H9 (cell line): ENCODE measurements around the gene TMEM51. TPM values are rescaled to one million over a fixed set of nuclear protein-coding genes. Genes with fewer than 3 reads are reported as not detected.

ENCODE experiments used
- DNase-seq: peaks from one replicate; pipeline ENCODE4 v3.0.0-alpha.2; 2017
- H2AFZ ChIP-seq: one replicate; pipeline ENCODE4 v1.6.1; 2013; ENCODE audit warnings: mild to moderate bottlenecking, low read length, control low read depth, moderate library complexity
- H2AK5ac ChIP-seq: 2 replicates; pipeline ENCODE4 v1.6.1; 2013; ENCODE audit warnings: low read length, control low read depth, mixed read lengths; ENCODE audit not compliant: insufficient read length
- H2BK120ac ChIP-seq: one replicate; pipeline ENCODE4 v1.6.1; 2013; ENCODE audit warnings: low read depth, mild to moderate bottlenecking, low read length, control low read depth, inconsistent platforms; ENCODE audit not compliant: poor library complexity, severe bottlenecking
- H2BK12ac ChIP-seq: 2 replicates; pipeline ENCODE4 v1.6.1; 2013; ENCODE audit warnings: low read length, control low read depth, mixed read lengths, low read depth; ENCODE audit not compliant: insufficient read length
- H2BK15ac ChIP-seq: 2 replicates; pipeline ENCODE4 v1.6.1; 2013; ENCODE audit warnings: low read depth, low read length, control low read depth
- H2BK20ac ChIP-seq: one replicate; pipeline ENCODE4 v1.6.1; 2013; ENCODE audit warnings: low read depth, mild to moderate bottlenecking, low read length, control low read depth, inconsistent platforms; ENCODE audit not compliant: poor library complexity, severe bottlenecking
- H2BK5ac ChIP-seq: 2 replicates; pipeline ENCODE4 v1.6.1; 2013; ENCODE audit warnings: low read length, control low read depth, mixed read lengths; ENCODE audit not compliant: insufficient read length
- H3K14ac ChIP-seq: 2 replicates; pipeline ENCODE4 v1.6.1; 2013; ENCODE audit warnings: low read length, control low read depth; ENCODE audit not compliant: insufficient read depth
- H3K18ac ChIP-seq: 2 replicates; pipeline ENCODE4 v1.6.1; 2013; ENCODE audit warnings: low read depth, mild to moderate bottlenecking, mixed read lengths, low read length, control low read depth; ENCODE audit not compliant: insufficient read length
- H3K23ac ChIP-seq: 2 replicates; pipeline ENCODE4 v1.6.1; 2013; ENCODE audit warnings: low read length, control low read depth, mixed read lengths, low read depth; ENCODE audit not compliant: insufficient read length
- H3K23me2 ChIP-seq: 2 replicates; pipeline ENCODE4 v1.6.1; 2013; ENCODE audit warnings: low read depth, mild to moderate bottlenecking, mixed read lengths, low read length, control low read depth; ENCODE audit not compliant: insufficient read length, poor library complexity, severe bottlenecking
- H3K27ac ChIP-seq: 2 replicates; pipeline ENCODE4 v1.5.1; 2013; ENCODE audit warnings: low read length, control low read depth, mixed read lengths, low read depth; ENCODE audit not compliant: insufficient read length
- H3K27me3 ChIP-seq: 2 replicates; pipeline ENCODE4 v1.6.1; 2013; ENCODE audit warnings: low read length, control low read depth, inconsistent platforms; ENCODE audit not compliant: insufficient read depth
- H3K4ac ChIP-seq: 2 replicates; pipeline ENCODE4 v1.6.1; 2013; ENCODE audit warnings: low read depth, mild to moderate bottlenecking, control low read depth, inconsistent platforms, low read length, moderate library complexity
- H3K4me1 ChIP-seq: 2 replicates; pipeline ENCODE4 v1.6.1; 2013; ENCODE audit warnings: low read length, control low read depth, inconsistent platforms; ENCODE audit not compliant: insufficient read depth
- H3K4me2 ChIP-seq: 2 replicates; pipeline ENCODE4 v1.6.1; 2013; ENCODE audit warnings: low read length, control low read depth, mixed read lengths; ENCODE audit not compliant: insufficient read length, insufficient read depth
- H3K56ac ChIP-seq: 2 replicates; pipeline ENCODE4 v1.6.1; 2013; ENCODE audit warnings: low read depth, mild to moderate bottlenecking, mixed read lengths, low read length, control low read depth; ENCODE audit not compliant: insufficient read length
- H3K79me1 ChIP-seq: 2 replicates; pipeline ENCODE4 v1.6.1; 2013; ENCODE audit warnings: low read depth, mild to moderate bottlenecking, moderate library complexity, low read length, control low read depth, inconsistent platforms; ENCODE audit not compliant: insufficient read depth, poor library complexity, severe bottlenecking
- H3K79me2 ChIP-seq: 2 replicates; pipeline ENCODE4 v1.6.1; 2013; ENCODE audit warnings: low read length, control low read depth, inconsistent platforms; ENCODE audit not compliant: insufficient read depth
- H3K9ac ChIP-seq: 2 replicates; pipeline ENCODE4 v1.6.1; 2013; ENCODE audit warnings: low read length, control low read depth, mixed read lengths; ENCODE audit not compliant: insufficient read length; ENCODE audit errors: extremely low read depth
- H3K9me3 ChIP-seq: one replicate; pipeline ENCODE4 v1.6.1; 2013; ENCODE audit warnings: low read depth, low read length, inconsistent platforms; ENCODE audit not compliant: control insufficient read depth
- H3T11ph ChIP-seq: one replicate; pipeline ENCODE4 v1.6.1; 2013; ENCODE audit warnings: mild to moderate bottlenecking, low read length, control low read depth, inconsistent platforms
- H4K20me1 ChIP-seq: one replicate; pipeline ENCODE4 v1.6.1; 2013; ENCODE audit not compliant: control insufficient read depth, insufficient read length, insufficient read depth
- H4K5ac ChIP-seq: 2 replicates; pipeline ENCODE4 v1.6.1; 2013; ENCODE audit warnings: low read depth, mild to moderate bottlenecking, mixed read lengths, low read length, control low read depth; ENCODE audit not compliant: insufficient read length
- H4K8ac ChIP-seq: replicated peaks from 2 replicates; pipeline ENCODE4 v1.6.1; 2013; ENCODE audit warnings: low read length, control low read depth, mixed read lengths, low read depth; ENCODE audit not compliant: insufficient read length
- H4K91ac ChIP-seq: 2 replicates; pipeline ENCODE4 v1.6.1; 2013; ENCODE audit warnings: low read depth, mild to moderate bottlenecking, moderate library complexity, mixed read lengths, low read length, control low read depth; ENCODE audit not compliant: insufficient read length
- H3K27ac Mint-ChIP-seq, 3 experiments: 2 replicates in 2 of 3; 3 replicates in 1 of 3; pipeline ENCODE4 v1.8.0; 2020 to 2021; ENCODE audit warnings: mixed read lengths in 3 of 3, mild to moderate bottlenecking in 1 of 3, moderate library complexity in 1 of 3
- H3K27me3 Mint-ChIP-seq: 2 replicates; pipeline ENCODE4 v1.8.0; 2021; ENCODE audit warnings: low read depth, mild to moderate bottlenecking, moderate library complexity, mixed read lengths
- H3K36me3 Mint-ChIP-seq, 3 experiments: 2 replicates in 2 of 3; 3 replicates in 1 of 3; pipeline ENCODE4 v1.8.0; 2020 to 2021; ENCODE audit warnings: low read depth in 3 of 3, mixed read lengths in 3 of 3; ENCODE audit not compliant: insufficient read depth in 1 of 3
- H3K4me1 Mint-ChIP-seq, 2 experiments: 2 replicates each; pipeline ENCODE4 v1.8.0; 2020; ENCODE audit warnings: mixed read lengths in 2 of 2
- H3K4me3 Mint-ChIP-seq, 2 experiments: 2 replicates in 1 of 2; 3 replicates in 1 of 2; pipeline ENCODE4 v1.8.0; 2020 to 2021; ENCODE audit warnings: mild to moderate bottlenecking in 2 of 2, mixed read lengths in 2 of 2, moderate library complexity in 1 of 2
- H3K9me3 Mint-ChIP-seq, 2 experiments: 2 replicates in 1 of 2; 3 replicates in 1 of 2; pipeline ENCODE4 v1.8.0; 2020; ENCODE audit warnings: mild to moderate bottlenecking in 2 of 2, mixed read lengths in 2 of 2, moderate library complexity in 1 of 2
- CTCF ChIP-seq: fragments of 200-600 bp; sonication (generic); conservative IDR thresholded peaks from 3 replicates; pipeline ENCODE4 v1.8.0; 2021; ENCODE audit warnings: antibody characterized with exemption, mild to moderate bottlenecking
- WGBS: extraction: QIAGEN DNeasy Blood & Tissue Kit; methylation state at CpG from one replicate; pipeline ENCODE4 v1.1.7; 2013; ENCODE audit warnings: missing lambda C conversion rate, low lambda C conversion rate, mixed read lengths; ENCODE audit not compliant: insufficient read length; ENCODE audit errors: extremely low coverage; 5-methylcytosine and 5-hydroxymethylcytosine counted together
- total RNA-seq: library from RNA; stranded (reverse); gene quantifications from 2 replicates; pipeline ENCODE4 v1.2.1, GENCODE V29; 2021

The TMEM51 gene
- total RNA-seq, 1 experiment from 2014 or later: 4.6 TPM

GRCh38 chr1:15224259-15224869 lies 70.8 kb downstream of the TMEM51 start:
- H3K9ac ChIP-seq: no peak overlapping the region
- no peak overlapping the region for H4K91ac ChIP-seq
- H3K36me3 Mint-ChIP-seq: peaks cover 9 to 11% (median 10%) of the 10 kb centered on the region in 3 experiments
- H3K79me1 ChIP-seq: no peaks in the 10 kb centered on the region
- no peaks in the 10 kb centered on the region; a peak in 2 of 5 replicates for H3K9me3 Mint-ChIP-seq
- no peaks in the 10 kb centered on the region for H4K20me1 ChIP-seq
- H2AK5ac ChIP-seq: no peak overlapping the region
- no peak overlapping the region for H2AFZ ChIP-seq
- 0 out of 7 replicates have a peak overlapping the region, but pooled peaks of 1 of the 3 experiments have one; percentile 57 for H3K27ac Mint-ChIP-seq
- no peak overlapping the region for H2BK20ac ChIP-seq
- H3K27me3 Mint-ChIP-seq: peaks cover 6% of the 10 kb centered on the region
- H3K9me3 ChIP-seq: no peaks in the 10 kb centered on the region
- TF ChIP-seq CTCF: no peak
- no peak overlapping the region for H2BK120ac ChIP-seq
- WGBS: no CpG with 5 or more reads among the region's 8 CpGs
- H4K8ac ChIP-seq: no peak overlapping the region
- no peak overlapping the region for H2BK12ac ChIP-seq
- H3K4me1 ChIP-seq: no peaks in the 10 kb centered on the region
- H3K79me2 ChIP-seq: no peaks in the 10 kb centered on the region
- H4K5ac ChIP-seq: no peak overlapping the region
- DNase-seq: no peak
- H3K23me2 ChIP-seq: no peaks in the 10 kb centered on the region
- H3K56ac ChIP-seq: no peak overlapping the region
- H3K4me3 Mint-ChIP-seq: no peak overlapping the region
- no peak overlapping the region for H3K4ac ChIP-seq
- H2BK5ac ChIP-seq: no peak overlapping the region
- H3T11ph ChIP-seq: no peak overlapping the region
- H3K4me1 Mint-ChIP-seq: peaks cover 2 to 5% of the 10 kb centered on the region in 2 experiments; a peak in 2 of 4 replicates
- H3K14ac ChIP-seq: no peak overlapping the region
- no peak overlapping the region for H3K27ac ChIP-seq
- H2BK15ac ChIP-seq: no peak overlapping the region
- H3K4me2 ChIP-seq: no peak overlapping the region
- no peak overlapping the region for H3K23ac ChIP-seq
- H3K18ac ChIP-seq: no peak overlapping the region
- no peaks in the 10 kb centered on the region for H3K27me3 ChIP-seq
